HG03196 (cell line): ENCODE measurements around the gene TMPRSS12.
"Not testable (repeated sequence)": the region's sequence is repeated elsewhere in the genome, so short reads cannot be mapped to it uniquely, and the experiment has no call there.

Experiments used
- ATAC-seq: cut with Tn5 transposase; IDR thresholded peaks from one replicate; pipeline ENCODE4 v1.9.1; 2021; ENCODE audit not compliant: unreplicated experiment

The TMPRSS12 gene

DNA sequence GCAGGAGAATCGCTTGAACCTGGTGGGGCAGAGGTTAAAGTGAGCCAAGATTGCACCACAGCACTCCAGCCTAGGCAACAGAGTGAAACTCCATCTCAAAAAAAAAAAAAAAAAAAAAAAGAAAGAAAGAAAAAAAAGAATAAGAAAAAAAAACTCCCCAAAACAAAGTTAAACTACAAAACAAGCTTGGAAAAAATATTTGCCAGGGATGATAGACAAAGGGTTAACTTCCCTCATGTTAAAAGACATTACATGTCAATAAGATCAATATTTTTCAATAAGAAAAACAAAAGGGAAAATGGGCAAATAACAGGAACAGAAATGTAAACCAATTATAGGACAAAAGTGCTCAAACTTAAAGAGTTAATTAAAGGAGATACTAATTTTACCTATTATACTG, 83.2 kb downstream of the TMPRSS12 start:
- no peak for ATAC-seq

DNA sequence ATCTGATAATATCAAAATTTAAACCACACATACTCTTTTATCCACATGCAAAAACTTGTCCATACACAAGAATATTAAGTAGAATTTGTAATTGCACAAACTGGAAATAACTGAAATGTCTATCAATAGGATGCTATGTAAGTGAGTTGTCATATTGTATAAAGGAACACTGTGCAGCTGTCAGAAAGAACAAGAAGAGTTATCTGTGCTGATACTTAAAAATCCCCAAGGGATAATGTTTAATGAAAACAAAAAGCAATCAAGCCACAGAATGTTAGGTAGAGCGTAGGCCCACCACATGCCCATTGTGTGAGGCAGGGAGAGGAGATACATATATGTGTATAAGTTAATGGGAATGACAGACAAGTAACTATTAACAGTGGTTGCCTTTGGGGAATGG, 83.7 kb downstream of the TMPRSS12 start:
- no peak for ATAC-seq

DNA sequence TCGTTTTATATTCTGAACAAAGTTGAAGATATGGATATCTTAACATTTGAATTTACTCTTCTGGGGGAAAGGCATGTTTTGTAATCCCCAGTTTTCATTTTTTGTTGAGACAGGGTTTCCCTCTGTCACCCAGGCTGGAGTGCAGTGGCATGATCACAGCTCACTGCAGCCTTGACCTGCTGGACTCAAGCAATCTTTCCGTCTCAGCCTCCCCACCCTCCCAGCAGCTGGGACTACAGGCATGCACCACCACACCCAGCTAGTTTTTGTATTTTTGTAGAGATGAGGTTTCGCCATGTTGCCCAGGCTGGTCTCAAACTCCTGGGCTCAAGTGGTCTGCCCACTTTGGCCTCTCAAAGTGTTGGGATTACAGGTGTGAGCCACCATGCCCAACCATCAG, 84.2 kb downstream of the TMPRSS12 start:
- not testable (repeated sequence) for ATAC-seq

DNA sequence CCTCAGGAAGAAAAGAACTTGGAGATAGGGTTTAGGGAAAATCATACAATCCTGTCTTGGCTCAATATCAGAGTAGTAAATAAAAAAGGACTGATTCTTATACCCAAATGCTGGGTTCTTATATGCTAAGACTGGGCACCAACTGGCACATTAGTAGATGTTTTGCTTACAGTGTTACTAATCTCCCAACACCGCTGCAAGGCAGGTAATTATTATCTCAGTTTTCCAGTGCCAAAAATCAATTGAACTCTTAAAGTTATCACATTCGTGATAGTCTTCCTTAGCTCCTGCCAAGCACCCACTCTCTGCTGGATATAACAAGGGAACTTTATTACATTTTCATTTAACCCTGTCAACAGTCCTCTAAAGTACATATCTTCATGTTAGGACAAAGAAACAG, 84.6 kb downstream of the TMPRSS12 start:
- ATAC-seq = no peak

DNA sequence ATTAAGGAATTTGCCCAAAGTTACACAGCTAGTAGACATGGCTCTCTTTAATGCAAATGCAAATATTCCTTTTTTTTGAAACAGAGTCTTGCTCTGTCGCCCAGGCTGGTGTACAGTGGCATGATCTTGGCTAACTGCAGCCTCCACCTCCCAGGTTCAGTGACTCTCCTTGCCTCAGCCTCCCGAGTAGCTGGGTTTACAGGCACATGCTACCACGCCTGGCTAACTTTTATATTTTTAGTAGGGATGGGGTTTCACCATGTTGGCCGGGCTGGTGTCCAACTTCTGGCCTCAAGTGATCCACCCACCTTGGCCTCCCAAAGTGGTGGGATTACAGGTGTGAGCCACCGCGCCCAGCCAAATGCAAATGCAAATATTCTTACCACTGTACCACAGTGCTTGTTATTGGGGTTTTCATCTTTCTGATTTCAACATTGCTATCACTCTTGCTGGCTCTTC, 85.1 kb downstream of the TMPRSS12 start:
- no peak for ATAC-seq

DNA sequence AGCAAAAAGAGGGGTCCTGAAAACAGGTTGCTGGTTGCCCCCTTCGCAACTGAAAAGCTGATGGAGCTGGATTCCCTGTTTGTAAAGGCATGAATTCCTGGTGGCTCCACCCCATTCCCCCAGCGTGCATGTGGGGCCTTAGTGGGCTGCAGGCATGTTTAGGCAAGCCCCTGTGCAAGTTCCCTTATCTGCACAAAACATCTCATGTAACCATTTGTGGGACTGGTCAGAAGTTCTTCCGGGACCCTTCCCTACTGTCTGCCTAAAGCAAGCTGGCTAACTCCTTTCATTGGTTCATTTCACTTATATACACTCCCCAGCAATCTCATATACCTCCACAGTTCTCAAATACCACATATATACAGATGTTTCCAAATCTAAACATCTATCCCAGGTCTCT, 85.7 kb downstream of the TMPRSS12 start:
- ATAC-seq = no peak

DNA sequence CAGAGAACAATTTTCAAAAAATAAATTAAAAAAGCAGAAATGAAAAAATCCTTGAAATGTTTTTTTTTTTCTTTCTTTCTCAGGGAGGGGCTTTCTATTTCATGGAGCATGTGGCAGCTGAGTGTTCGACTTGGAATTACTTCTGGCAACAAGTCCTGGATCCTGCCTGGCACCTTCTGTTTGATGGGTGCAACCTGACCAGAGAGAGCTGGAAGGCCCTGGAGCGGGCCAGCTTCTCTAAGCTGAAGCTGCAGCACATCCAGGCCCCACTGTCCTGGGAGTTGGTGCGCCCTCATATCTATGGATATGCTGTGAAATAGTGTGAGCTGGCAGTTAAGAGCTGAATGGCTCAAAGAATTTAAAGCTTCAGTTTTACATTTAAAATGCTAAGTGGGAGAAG, 87.1 kb downstream of the TMPRSS12 start:
- ATAC-seq = no peak

DNA sequence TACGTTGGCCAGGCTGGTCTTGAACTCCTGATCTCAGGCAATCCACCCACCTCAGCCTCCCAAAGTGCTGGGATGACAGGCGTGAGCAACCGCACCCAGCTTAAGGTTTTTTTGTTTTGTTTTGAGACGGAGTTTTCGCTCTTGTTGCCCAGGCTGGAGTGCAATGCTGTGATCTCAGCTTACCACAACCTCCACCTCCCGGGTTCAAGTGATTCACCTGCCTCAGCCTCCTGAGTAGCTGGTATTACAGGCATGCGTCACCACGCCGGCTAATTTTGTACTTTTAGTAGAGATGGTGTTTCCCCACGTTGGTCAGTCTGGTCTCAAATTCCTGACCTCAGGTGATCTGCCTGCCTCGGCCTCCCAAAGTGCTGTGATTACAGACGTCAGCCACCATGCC, 87.8 kb downstream of the TMPRSS12 start:
- not testable (repeated sequence) for ATAC-seq

DNA sequence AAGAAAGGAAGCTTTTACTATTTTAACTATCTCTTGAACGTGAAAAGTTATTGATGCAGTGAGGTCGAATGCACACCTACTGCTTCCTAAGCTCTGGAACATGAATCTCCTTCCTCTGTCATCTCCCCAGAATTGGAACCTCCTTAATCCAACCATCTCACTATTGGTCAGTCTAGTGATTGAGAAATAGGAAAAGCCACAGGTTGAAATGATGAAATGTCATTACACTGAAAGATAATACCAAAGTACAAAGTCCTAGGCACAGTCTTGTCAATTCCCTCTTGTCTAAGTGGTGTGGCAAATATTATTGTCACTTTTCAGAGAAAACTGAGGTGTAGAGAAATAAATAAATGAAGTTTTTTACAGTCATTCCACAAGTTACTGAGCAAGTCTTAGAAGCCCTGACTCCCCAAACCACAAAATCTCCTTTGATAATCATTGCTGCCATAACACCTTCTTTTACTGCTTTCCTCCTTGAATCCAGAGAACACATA, 90.1 kb downstream of the TMPRSS12 start:
- no peak for ATAC-seq

DNA sequence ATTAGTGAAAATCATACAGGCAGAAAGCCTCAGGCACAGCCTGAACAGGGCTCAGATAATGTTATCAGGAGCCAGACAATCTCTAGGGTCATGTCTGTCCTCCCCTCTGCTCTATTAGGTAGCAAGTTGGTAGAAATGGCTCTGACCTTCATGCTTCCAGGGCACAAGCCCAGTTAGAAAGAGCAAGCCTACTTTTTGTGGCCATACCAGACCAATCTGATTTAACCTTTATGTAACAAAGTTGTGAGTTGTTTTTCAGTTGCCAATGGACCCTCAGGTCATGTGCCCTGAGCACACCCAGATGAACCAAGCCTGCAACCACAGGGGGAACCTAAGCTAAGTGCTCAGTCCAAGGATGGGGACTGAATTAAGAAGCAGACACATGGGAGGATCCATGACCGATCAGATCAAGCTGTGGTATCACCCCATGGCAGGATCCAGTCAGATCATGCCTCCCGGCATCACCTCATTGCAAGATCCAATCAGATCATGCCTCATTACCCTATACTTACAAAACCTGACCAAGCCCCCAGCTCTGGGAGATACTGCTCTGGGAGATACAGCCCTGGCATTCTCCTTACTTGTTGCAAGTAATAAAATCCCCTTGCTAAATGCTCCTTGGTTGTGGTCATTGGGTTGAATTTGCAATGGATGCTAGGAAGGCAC, 90.9 kb downstream of the TMPRSS12 start:
- no peak for ATAC-seq

DNA sequence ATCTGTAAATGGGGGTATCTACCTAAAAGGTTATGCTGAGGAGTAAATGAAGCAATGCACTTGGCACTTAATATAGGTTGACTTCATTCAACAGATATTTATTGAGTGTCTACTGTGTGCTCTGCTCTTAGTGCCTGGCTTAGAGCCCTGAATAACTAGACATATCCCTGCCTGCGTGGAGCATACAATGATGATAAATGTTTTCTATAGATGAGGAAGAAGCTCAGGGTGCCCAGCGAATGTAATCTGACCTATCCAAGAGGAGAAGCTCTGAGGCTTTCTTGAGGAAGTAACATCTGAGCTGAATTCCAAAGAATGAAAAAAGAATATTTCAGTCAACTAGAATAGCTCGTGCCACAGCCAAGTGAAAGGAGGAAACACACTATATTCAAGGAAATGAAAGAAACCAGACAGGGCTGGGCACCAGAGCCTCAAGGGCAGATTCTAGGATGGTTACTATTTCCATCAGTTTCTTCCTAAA, 91.7 kb downstream of the TMPRSS12 start:
- ATAC-seq = no peak

DNA sequence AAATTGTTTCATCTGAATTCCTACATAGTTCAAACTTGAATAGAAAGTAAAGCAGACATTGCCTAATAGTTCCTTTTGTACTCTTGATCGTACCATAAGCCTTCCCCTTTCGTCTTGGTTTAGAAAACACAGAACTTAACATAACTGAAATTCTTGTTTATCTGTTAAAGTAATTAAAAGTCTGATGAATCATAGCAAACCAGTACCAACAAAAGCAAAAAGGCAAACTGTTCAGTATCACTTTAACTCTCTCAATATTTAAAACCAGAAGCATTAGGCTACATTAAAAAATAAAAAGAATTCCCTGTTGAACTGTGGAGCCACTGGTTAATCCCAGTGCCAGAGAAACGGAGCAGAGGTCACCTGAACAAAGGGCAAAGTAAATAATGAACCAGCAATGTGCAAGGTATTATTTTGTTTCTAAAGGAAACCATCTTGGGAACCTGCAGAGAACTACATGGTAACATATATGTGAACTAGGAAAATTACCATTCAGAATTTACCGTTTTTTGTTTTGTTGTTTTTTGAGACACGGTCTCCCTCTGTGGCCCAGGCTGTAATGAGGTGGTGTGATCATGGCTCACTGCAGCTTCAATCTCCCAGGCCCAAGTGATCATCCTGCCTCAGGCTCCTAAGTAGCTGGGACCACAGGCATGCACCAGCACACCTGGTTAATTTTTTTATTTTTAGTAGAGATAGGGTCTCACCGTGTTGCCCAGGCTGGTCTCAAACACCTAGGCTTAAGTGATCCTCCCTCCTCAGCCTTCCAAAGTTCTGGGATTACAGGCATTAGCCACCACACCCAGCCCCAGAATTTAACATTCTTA, 92.5 kb downstream of the TMPRSS12 start:
- ATAC-seq = no peak

DNA sequence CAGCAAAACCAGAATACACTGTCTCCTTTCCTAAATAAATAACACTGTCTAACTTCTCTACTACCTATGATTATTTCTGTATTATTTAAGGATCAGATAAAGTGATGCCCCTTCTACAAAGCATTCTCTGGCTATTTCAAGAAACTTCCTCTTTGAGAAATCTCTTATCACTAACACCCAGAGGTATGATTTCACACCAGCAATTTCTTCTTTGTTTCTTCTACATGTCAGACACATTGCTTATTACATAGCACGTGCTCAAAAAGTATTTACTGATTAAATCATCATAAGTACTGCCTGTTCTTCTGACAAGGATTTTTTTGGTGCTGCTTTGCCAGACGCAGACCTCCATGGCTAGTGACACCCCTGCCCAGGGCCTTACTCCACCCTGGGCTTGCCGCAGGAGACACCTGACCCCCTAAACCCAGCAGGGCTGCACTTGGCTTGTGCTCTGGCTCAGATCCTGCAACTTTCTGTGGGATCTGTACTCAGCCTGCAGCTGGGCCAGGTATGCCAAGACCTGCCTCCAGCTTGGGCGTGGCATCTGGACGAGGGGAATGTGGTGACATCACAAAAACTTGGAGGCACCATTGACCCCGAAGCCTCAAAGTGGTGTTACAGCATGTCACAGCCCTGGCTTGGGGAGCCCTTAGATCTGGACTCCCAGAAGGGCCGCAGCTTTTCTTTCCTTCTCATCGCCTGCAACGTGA, 94.2 kb downstream of the TMPRSS12 start:
- no peak for ATAC-seq
